Mammary epithelial cell (primary cell): ENCODE measurements around the gene KLK2.

Experiments used
- CTCF ChIP-seq, 2 donors: IDR thresholded peaks in 1 of 2; conservative IDR thresholded peaks in 1 of 2; 2 replicates each; pipeline ENCODE4 v1.5.1; 2011 to 2012; ENCODE audit warnings: inconsistent platforms in 2 of 2, low read length in 2 of 2, mild to moderate bottlenecking in 2 of 2, control low read depth in 1 of 2, low read depth in 1 of 2; ENCODE audit not compliant: insufficient read depth in 1 of 2; ENCODE audit errors: extremely low read depth in 1 of 2
- EZH2 ChIP-seq: IDR thresholded peaks from 2 replicates; pipeline ENCODE4 v1.6.1; 2012; ENCODE audit warnings: low read length, inconsistent platforms, borderline replicate concordance

- no peak for TF ChIP-seq CTCF (conservative IDR thresholded peaks at IDR 0.05 in 1 of 2, IDR thresholded peaks at IDR 0.05 in 1 of 2; ENCODE audit: extremely low read depth in 1 of 2, insufficient read depth in 1 of 2, low read depth in 1 of 2, low read length in 2 of 2)
- TF ChIP-seq EZH2, result no peak
Observed at GRCh38 chr19:50899569-50899968, 26.3 kb downstream of the KLK2 start.
